Adipocyte (in vitro differentiated cells): ENCODE measurements around the gene ENO4.

Experiments used
- DNase-seq: peaks from one replicate; pipeline ENCODE4 v3.0.0-alpha.2; 2015; ENCODE audit warnings: low read depth
- H3K27me3 ChIP-seq: replicated peaks from 2 replicates; pipeline ENCODE4 v1.7.0; 2013; ENCODE audit warnings: mild to moderate bottlenecking, low read length, moderate library complexity; ENCODE audit not compliant: control insufficient read depth, insufficient read depth
- H3K36me3 ChIP-seq: 2 replicates; pipeline ENCODE4 v1.7.0; 2013; ENCODE audit warnings: low read length, mild to moderate bottlenecking, moderate library complexity; ENCODE audit not compliant: control insufficient read depth, insufficient read depth, severe bottlenecking
- H3K4me1 ChIP-seq: 2 replicates; pipeline ENCODE4 v1.7.0; 2013; ENCODE audit warnings: mild to moderate bottlenecking, low read length, moderate library complexity; ENCODE audit not compliant: control insufficient read depth, insufficient read depth
- H3K4me3 ChIP-seq: 2 replicates; pipeline ENCODE4 v1.7.0; 2013; ENCODE audit warnings: mild to moderate bottlenecking, low read length, moderate library complexity
- H3K9ac ChIP-seq: 2 replicates; pipeline ENCODE4 v1.7.0; 2013; ENCODE audit warnings: mild to moderate bottlenecking, low read length, moderate library complexity
- H3K9me3 ChIP-seq: 2 replicates; pipeline ENCODE4 v1.7.0; 2013; ENCODE audit warnings: mild to moderate bottlenecking, low read length, moderate library complexity; ENCODE audit not compliant: control insufficient read depth

ENO4 gene

GRCh38 chr10:116875897-116876296 lies 26.6 kb downstream of the ENO4 start:
- Histone ChIP-seq H3K9ac (no peak overlapping the region), H3K36me3 (no peaks in the 10 kb centered on the region), H3K4me3 (no peak overlapping the region), H3K27me3 (peaks cover 31% of the 10 kb centered on the region), H3K4me1 (no peaks in the 10 kb centered on the region), H3K9me3 (no peaks in the 10 kb centered on the region)
- no peak for DNase-seq

GRCh38 chr10:116877391-116877790 lies 28.1 kb downstream of the ENO4 start:
- no peaks in the 10 kb centered on the region for H3K4me1 ChIP-seq
- DNase-seq: no peak
- H3K36me3 ChIP-seq: no peaks in the 10 kb centered on the region
- no peak overlapping the region for H3K4me3 ChIP-seq
- no peak overlapping the region for H3K9ac ChIP-seq
- H3K27me3 ChIP-seq: peaks cover 31% of the 10 kb centered on the region
- no peaks in the 10 kb centered on the region for H3K9me3 ChIP-seq

- H3K4me3 ChIP-seq: no peak overlapping the region
- no peaks in the 10 kb centered on the region for H3K9me3 ChIP-seq
- H3K36me3 ChIP-seq: no peaks in the 10 kb centered on the region
- no peak for DNase-seq
- no peak overlapping the region for H3K9ac ChIP-seq
- H3K27me3 ChIP-seq: peaks cover 28% of the 10 kb centered on the region
- no peaks in the 10 kb centered on the region for H3K4me1 ChIP-seq
These were observed 28.8 kb downstream of the ENO4 start for GRCh38 chr10:116878123-116878522.

GRCh38 chr10:116879817-116880216 lies 30.5 kb downstream of the ENO4 start:
- H3K4me3 ChIP-seq: no peak overlapping the region
- no peaks in the 10 kb centered on the region for H3K4me1 ChIP-seq
- H3K36me3 ChIP-seq: no peaks in the 10 kb centered on the region
- H3K27me3 ChIP-seq: peaks cover 21% of the 10 kb centered on the region
- no peak for DNase-seq
- H3K9ac ChIP-seq: no peak overlapping the region
- no peaks in the 10 kb centered on the region for H3K9me3 ChIP-seq

- peaks cover 23% of the 10 kb centered on the region for H3K27me3 ChIP-seq
- H3K4me1 ChIP-seq: no peaks in the 10 kb centered on the region
- no peaks in the 10 kb centered on the region for H3K9me3 ChIP-seq
- no peak for DNase-seq
- H3K4me3 ChIP-seq: no peak overlapping the region
- H3K36me3 ChIP-seq: no peaks in the 10 kb centered on the region
- H3K9ac ChIP-seq: no peak overlapping the region
These were observed 31.6 kb downstream of the ENO4 start for GRCh38 chr10:116880716-116881482.

GRCh38 chr10:116882639-116883038 lies 33.3 kb downstream of the ENO4 start:
- no peak overlapping the region for H3K9ac ChIP-seq
- H3K4me3 ChIP-seq: no peak overlapping the region
- H3K9me3 ChIP-seq: no peaks in the 10 kb centered on the region
- H3K4me1 ChIP-seq: no peaks in the 10 kb centered on the region
- no peak for DNase-seq
- peaks cover 18% of the 10 kb centered on the region for H3K27me3 ChIP-seq
- no peaks in the 10 kb centered on the region for H3K36me3 ChIP-seq

- no peak for DNase-seq
- Histone ChIP-seq H3K4me3 (no peak overlapping the region), H3K9me3 (no peaks in the 10 kb centered on the region), H3K36me3 (no peaks in the 10 kb centered on the region), H3K4me1 (peaks cover 20% of the 10 kb centered on the region), H3K9ac (no peak overlapping the region), H3K27me3 (peaks cover 10% of the 10 kb centered on the region)
These were observed 37.5 kb downstream of the ENO4 start for GRCh38 chr10:116886772-116887171.

GRCh38 chr10:116888380-116889055 lies 39.2 kb downstream of the ENO4 start:
- Histone ChIP-seq H3K9me3 (no peaks in the 10 kb centered on the region), H3K9ac (no peak overlapping the region), H3K4me1 (peaks cover 20% of the 10 kb centered on the region), H3K36me3 (no peaks in the 10 kb centered on the region), H3K27me3 (peaks cover 10% of the 10 kb centered on the region), H3K4me3 (no peak overlapping the region)
- DNase-seq: peak; percentile 76

GRCh38 chr10:116889066-116889465 lies 39.8 kb downstream of the ENO4 start:
- H3K4me3 ChIP-seq: no peak overlapping the region
- no peak for DNase-seq
- H3K4me1 ChIP-seq: peaks cover 20% of the 10 kb centered on the region
- no peaks in the 10 kb centered on the region for H3K36me3 ChIP-seq
- no peak overlapping the region for H3K9ac ChIP-seq
- no peaks in the 10 kb centered on the region for H3K9me3 ChIP-seq
- peaks cover 10% of the 10 kb centered on the region for H3K27me3 ChIP-seq

- peak; percentile 75 for DNase-seq
- Histone ChIP-seq H3K9ac (peak overlapping the region; percentile 19), H3K36me3 (no peaks in the 10 kb centered on the region), H3K4me3 (peak overlapping the region; percentile 36), H3K27me3 (peaks cover 3% of the 10 kb centered on the region), H3K4me1 (peaks cover 20% of the 10 kb centered on the region), H3K9me3 (no peaks in the 10 kb centered on the region)
These were observed 41.9 kb downstream of the ENO4 start for GRCh38 chr10:116891208-116891607.

GRCh38 chr10:116892907-116893685 lies 43.8 kb downstream of the ENO4 start:
- no peaks in the 10 kb centered on the region for H3K9me3 ChIP-seq
- H3K4me3 ChIP-seq: no peak overlapping the region
- no peaks in the 10 kb centered on the region for H3K36me3 ChIP-seq
- H3K4me1 ChIP-seq: peaks cover 18% of the 10 kb centered on the region
- DNase-seq: no peak
- no peaks in the 10 kb centered on the region for H3K27me3 ChIP-seq
- no peak overlapping the region for H3K9ac ChIP-seq
